Right lobe of liver (tissue), 4 donors: ENCODE results near the gene STMP1.

ENCODE experiments used
- CTCF ChIP-seq, 4 donors: fragments of 200-600 bp in 3 of 4; fragments of 450-650 bp in 1 of 4; IDR thresholded peaks; one replicate each; pipeline versions ENCODE4 v1.5.1 to v1.8.0; 2016 to 2022; ENCODE audit warnings: antibody characterized with exemption in 4 of 4, mild to moderate bottlenecking in 2 of 4
- POLR2A ChIP-seq: fragments of 450-650 bp; IDR thresholded peaks from one replicate; pipeline ENCODE4 v1.6.1; 2017; ENCODE audit warnings: antibody characterized with exemption, mild to moderate bottlenecking
- donor health status: DM: no; HTN: no; CAD: no.
- donor health status: DM: no; HTN: no; CAD: no.
- donor health status: DM: no; HTN: yes; CAD: no.

DNA sequence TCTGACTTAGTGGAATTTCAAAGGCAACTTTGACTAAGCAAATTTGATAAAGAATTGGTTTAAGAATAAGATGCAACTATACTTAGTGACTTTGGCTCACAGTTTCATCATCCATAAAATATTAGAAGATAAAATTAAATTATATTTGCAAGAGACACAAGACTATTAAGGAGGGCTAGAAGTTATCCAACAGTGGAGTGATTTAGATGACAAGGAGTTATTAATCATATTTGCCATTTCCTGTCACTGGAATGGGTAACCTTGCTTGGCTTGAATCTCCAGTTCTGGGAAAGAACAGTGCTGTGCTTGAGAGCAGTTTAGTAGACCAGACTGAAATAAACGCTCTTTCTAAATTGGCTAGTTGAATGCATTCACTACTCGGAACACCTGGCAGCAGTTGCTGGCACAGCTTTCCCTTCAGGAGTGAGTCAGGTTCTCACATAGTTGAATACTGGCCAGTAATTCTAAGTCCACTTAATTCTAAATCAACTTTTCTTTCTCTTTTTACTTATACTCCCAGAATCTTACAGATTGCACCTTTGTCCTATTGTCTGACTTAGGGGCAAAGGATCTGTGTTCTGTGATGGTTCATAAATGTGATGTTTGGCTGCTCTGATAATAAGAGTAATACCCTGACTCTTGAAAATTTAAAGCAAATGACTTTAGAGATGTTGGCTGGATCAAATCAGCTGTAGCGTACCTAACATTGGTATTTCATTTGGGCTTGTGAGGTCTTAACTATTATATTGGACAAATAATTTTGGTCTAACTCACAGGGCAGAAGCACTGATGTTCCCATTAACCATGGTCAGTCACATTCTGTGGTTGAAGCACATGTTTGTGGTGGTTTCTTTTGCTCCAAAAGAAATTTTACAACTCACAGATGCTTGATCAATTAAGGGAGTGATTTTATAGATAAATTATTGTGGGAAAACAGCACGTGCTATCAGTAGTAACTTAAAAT lies 16.6 kb downstream of the STMP1 start:
- TF ChIP-seq CTCF (IDR thresholded peaks at IDR 0.05) (no peak), POLR2A (no peak)
